Measurements from ENCODE around the gene ARHGAP40.

Gene ARHGAP40

DNA sequence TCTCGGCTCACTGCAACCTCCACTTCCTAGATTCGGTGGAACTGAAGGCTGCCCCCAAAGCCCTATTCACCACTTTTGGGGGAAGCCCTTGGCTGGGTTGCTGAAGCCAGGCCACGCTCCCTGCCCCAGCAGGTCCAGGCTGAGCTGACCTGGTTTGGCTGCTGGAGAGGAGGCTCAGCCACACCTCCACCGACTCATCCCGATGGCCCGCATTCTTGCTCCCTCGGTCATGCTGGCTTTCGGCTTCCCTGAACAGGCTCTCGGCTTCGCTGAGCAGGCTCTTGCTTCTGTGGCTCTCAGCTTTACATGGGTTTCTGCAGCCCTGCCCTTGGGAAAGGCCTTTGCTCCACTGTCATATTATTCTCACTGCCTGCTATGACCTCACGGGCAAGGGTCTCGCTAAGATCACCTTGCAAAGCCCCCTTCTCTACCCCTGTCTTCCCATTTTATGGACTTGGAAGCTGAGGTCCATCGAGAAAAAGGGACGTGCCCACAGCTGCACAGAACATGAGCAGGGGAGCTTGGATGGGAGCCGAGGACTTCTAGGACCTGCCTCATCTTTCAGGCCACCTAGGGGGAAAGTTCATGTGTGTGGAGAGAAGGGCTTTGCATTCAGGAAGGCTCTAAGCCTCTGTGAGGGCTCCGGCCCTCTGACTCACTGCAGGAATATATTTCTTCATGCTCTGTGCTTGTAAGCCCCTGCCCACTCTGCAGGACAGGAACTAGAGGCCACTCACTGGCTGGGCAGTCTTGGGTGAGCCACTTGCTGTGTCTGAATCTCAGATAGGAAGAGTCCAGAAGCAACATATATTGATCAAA lies 15.6 kb downstream of the ARHGAP40 start:
- no peak for DNase-seq (ENCODE audit: low spot score)

DNA sequence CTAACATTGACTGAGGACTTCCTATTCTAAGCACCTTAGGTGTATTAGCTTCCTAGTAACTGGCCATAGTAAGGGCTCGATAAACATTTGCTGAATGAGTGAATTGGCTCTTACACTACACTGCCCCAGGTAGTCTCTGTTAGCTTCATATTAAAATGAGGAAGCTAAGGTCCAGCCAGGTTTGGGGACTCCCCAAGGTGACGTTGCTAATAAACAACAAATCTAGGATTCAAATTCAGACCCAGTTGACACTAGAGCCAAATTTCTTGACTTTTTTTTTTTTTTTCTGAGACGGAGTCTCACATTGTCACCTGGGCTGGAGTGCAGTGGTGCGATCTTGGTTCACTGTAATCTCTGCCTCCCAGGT lies 16.2 kb downstream of the ARHGAP40 start:
- DNase-seq (ENCODE audit: low spot score): no peak

DNA sequence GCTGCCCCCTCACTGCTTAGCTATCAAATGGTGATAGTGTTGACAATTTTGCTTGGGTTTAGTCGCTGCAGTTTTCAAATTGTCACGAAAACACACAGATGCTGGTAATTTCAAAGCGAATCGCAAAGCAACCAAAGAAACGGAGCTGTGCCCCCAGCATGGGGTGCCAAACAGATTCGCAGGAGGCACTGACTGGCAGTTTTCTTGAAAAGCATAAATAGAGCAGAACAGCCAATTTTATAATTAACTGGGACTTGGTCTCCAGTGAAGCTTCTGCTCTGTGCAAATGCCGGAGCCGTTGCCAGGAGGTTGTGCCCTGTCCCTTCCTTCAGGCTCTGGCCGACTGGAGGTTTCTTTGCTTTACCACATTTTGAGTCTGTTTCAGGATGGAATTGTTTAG lies 18.8 kb downstream of the ARHGAP40 start:
- no peak for DNase-seq (ENCODE audit: low spot score)

DNA sequence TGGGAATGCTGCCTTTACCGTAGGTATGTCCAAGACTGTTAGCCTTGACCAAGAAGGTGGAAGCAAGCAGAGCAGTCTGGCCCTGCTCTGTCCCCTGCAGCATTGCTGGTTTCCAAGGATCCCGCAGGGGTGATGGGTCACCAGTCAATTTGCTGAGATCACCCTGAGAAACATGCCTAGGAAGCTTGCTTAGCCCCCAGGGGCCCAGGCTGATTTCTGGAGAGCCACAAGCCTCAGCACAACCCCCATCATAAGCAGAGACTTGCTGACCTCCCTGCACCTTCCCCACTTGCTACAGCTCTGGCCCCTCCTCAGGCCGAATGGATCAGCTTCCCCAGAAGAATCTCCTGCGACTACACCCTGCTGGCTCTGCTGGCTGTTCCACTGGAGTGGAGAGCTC lies 21.5 kb downstream of the ARHGAP40 start:
- DNase-seq (ENCODE audit: low spot score): no peak

DNA sequence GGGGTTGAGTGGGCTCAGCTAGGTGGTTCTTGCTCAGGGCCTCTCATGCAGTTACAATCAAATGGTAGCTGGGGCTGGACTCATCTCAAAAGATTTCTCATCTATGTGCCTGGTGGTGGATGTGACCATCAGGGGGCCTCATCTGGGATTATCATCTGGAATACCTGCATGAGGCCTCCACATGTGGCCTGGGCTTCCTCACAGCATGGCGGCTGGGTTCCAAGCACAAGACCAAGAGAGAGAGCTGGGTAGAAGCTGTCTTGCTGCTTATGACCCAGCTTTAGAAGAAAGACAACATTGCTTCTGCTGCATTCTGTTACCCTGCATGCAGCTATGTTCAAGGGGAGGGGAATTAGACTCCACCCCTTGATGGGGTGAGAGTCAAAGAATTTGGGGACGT lies 22.5 kb downstream of the ARHGAP40 start:
- no peak for DNase-seq (ENCODE audit: low spot score)

DNA sequence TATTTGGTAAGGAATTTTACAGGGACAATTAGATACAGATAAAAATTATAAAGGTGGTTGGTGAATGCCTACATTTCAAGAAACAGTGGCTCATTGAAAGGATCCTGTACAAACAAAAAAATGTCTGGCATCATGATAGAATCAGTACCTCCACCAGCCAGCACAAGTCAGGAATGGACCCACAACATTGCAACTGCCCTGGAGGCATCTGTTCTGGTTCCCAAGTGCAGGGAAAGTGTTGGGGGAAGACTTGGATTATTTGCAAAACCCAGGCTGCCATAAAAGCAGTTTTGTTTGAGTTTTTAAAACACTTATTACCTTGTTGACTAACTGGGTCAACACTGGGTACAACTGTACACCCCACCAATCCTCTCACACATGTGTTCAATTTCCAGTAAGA lies 24.3 kb downstream of the ARHGAP40 start:
- no peak for DNase-seq (ENCODE audit: low spot score)

DNA sequence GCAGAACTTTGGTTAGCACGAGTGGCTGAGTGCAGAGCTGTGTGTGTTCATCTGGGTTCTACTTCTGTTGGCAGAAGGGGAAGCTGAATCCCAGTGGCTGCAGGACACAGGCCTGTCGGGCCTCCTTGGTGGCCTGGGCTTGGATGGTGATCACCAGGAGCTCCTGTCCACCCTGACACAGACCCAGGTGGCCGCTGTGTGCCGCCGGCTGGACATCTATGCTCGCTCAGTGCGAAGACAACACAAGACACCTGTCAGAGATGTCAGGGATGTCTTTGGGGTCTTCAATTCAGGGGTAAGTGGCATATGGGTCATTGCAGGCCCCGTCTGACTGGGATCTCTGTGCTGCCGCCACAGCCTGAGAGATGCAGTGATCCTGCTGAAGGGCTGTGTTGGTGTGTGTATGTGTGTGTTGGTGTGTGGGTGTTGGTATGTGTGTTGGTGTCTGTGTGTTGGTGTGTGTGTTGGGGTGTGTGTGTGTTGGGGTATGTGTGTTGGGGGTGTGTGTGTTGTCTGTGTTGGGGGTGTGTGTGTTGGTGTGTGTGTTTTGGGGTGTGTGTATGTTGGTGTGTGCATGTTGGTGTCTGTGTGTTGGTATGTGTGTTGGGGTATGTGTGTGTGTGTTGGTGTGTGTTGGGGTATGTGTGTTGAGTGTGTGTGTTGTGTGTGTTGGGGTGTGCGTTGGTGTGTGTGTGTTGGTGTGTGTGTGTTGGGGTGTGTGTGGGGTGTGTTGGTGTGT lies 25.5 kb downstream of the ARHGAP40 start:
- no peak for DNase-seq (ENCODE audit: low spot score)

DNA sequence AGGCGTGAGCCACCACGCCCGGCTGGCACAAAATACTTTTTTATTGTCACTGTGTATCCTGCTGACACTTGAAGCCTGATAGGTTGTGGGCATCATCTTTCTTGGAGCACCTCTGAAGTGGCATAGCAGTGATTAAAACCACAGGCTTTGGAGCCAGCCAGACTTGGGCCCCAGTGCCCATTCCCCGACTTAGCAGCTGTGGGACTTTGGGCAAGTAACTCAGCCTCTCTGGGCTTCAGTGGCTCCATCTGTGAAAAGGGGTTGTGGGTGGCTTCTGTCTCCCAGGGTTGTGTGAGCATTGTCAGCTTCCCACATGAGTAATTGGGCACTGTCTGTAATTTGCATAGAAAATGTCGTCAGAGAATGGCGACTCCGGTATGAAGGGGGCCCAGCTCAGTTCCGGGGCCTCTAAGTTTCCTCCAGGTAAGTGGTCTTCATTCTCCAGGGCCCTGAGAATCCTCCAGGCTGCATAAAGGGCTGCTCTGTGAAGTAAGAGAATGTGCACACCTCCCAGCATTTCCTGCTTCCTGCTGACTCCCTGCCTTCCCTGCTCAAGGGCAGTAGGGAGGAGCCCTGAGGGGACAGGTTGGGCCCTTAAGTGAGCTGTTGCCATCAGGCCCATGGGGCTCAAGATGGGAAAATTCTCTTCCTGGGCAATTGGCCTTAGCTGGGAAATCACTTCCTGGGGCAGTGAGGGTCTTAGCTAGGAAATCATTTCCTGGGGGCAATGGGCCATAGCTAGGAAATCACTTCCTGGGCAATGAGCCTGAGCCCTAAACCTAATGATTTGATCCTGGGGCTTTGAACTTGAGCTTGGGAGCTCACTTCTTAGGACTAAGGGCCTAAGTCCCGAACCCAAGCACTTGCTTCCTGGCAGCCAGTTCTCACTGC lies 27.2 kb downstream of the ARHGAP40 start:
- no peak for DNase-seq (ENCODE audit: low spot score)

DNA sequence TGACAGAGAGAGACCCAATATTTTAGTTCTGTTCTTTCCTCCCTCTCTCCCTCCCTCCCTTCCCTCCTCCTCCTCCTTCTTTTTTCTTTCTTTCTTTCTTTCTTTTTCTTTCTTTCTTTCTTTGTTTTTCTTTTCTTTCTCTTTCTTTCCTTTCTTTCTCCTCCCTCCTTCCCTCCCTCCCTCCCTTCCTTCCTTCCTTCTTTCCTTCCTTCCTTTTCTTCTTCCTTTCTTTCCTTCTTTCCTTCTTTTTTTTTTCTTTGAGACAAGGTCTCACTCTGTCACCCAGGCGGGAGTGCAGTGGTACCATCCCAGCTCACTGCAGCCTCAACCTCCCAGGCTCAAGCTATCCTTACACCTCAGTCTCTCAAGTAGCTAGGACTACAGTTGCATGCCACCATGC lies 28.4 kb downstream of the ARHGAP40 start:
- no peak for DNase-seq (ENCODE audit: low spot score)

DNA sequence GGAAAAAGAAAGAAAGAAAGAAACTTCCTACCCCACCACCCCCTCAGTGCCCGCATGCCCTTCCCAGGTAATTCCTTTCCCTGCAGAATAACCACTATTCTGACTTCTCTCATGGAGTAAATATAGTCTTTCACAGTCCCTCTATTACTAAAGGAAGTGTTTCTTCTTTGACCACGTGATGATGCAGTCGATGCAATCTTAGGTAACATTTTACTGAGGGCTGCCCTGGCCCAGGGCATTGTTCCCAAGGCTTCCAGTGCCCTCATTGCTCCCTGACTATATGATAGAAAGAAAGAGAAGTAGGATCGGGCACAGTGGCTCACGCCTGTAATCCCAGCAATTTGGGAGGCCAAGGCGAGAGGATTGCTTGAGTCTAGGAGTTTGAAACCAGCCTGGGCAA lies 29.1 kb downstream of the ARHGAP40 start:
- no peak for DNase-seq (ENCODE audit: low spot score)

DNA sequence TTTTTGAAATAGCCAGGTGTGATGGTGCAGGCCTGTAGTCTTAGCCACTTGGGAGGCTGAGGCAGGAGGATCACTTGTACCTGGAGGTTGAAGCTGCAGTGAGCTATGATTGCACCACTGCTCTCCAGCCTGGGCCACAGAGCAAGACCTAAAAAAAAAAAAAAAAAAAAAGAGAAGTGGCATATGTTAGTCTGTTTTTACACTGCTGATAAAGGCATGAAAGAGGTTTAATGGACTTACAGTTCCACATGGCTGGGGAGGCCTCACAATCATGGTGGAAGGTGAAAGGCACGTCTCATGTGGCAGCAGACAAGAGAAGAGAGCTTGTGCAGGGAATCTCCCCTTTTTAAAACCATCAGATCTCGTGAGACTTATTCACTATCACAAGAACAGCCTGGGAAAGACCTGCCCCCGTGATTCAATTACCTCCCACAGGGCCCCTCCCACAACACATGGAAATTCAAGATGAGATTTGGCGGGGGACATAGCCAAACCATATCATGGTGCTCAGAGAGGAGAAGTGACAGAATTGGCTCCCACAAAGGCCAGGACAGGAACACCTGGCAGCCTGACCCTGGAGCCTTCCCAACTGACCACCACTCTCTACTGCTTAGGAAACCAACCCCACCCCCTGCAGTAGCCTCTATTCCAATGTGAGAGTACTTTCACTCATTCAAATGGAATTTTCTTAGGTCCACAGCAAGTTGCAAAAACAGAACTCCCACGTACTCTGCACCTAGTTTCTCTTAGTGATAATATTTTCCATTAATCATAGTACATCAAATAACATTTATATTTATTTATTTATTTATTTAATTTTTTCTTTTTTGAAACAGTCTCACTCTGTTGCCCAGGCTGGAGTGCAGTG lies 29.8 kb downstream of the ARHGAP40 start:
- DNase-seq (ENCODE audit: low spot score): no peak

DNA sequence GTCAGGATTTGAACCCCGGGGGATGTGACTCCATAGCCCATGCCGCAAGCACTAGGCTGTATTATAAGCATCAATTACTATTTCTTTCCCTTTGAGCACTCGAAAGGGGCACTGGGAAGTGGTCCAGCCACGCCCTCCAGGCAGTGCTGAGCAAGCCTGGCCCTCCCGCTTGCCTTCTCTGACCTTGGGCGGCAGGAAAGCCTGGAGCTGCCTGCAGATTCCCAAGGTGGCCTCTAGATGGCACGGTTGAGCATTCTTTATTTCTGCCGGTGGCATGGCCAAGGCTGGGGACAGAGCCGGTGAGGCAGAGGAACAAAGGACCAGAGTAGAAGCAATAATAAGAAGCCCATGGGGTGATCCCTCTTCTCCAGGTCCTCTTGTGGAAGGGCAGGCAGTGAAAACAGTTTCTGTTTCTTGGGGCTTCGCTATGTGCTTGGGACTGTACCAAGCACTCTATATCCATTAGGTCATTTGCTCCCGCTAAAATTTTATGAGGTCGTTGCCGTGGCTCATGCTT lies 32.0 kb downstream of the ARHGAP40 start:
- peak; percentile 77 for DNase-seq (ENCODE audit: low spot score)

DNA sequence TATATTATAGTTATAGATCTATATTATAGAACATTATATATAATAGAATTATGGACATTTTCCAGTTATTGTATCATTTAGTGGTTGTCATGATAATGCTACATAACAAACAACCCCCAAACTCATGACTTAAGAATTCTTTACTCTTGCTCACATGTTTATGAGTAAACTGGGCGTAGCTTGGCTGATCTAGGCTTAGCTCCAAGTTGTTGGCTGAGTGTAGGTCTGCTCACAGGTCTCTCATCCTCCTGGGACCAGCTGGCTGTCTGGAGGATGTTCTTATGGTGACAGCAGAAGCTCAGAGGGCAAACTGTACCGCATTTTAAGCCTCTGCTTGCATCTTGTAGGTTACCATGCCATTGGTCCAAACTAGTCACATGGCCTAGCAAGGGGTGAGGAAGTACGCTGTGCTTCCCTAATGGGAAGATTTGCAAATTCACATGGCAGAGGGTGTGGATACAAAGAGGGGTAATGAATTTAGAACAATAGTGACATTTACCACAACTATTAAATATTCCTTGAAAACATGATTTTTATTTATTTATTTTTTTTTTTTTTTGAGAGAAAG lies 34.2 kb downstream of the ARHGAP40 start:
- no peak for DNase-seq (ENCODE audit: low spot score)

DNA sequence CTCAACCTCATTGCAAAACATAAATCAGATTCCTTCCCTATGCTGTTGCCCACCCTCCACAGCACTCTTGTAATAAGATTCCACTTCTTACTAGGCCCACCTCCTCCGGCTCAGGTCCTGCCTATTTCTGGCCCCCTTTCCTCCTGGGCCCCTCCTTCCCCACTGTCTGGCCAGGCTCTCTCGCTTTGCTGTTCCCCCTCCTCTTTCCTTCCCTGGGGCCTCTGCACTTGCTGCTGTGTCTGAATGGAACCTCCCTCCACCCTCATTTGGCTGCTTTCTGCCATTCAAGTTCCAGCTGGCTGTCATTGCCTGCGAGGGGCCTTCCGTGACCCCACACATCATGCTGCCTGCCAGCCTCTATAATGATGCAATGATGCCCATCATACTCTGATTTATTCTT lies 38.9 kb downstream of the ARHGAP40 start:
- DNase-seq (ENCODE audit: low spot score): no peak

DNA sequence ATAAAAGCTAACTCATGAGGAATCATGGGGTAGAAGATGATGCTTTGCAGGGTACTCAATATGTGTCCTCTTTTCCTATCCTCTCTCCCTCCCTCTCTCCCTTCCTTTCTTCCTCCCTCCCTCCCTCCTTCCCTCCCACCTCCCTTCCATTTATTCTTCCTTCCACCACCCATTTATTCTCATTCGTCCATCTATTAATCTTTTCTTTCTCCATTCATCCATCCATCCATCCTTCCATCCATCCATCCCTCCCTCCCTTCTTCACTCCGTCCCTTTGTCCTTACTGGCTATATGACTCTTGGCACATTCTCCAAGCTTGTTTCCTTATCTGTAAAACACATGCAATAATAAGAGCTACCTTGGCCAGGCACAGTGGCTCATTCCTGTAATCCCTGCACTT lies 40.9 kb downstream of the ARHGAP40 start:
- DNase-seq (ENCODE audit: low spot score): no peak

DNA sequence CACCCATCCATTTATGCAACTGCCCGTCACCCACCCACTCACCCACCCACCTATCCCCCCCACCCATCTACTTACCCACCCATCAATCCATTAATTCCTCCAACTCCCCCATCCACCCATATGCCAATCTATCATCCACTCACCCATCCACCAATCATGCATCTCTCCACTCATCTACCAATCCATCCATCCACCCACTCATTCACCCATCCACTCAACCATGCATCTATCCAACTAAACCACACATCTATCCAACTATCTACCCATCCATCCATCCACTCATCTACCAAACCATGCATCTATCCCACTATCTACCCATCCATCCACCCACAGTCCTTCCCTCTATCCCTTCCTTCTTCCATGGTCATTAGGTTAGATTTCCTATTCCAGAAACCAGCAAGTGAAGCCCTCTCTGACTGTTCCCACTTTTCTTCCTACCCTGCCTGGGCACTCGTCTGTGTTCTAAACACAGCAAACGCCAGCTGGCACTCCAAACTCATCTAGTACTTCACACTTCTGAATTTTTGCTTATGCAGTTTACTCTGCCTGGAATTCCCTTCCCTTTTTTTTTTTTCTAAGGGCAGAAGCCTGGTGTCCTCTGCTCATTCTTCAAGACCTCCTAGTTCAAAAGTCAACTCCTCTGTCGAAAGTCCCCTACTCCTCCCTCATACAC lies 43.1 kb downstream of the ARHGAP40 start:
- DNase-seq (ENCODE audit: low spot score): no peak

DNA sequence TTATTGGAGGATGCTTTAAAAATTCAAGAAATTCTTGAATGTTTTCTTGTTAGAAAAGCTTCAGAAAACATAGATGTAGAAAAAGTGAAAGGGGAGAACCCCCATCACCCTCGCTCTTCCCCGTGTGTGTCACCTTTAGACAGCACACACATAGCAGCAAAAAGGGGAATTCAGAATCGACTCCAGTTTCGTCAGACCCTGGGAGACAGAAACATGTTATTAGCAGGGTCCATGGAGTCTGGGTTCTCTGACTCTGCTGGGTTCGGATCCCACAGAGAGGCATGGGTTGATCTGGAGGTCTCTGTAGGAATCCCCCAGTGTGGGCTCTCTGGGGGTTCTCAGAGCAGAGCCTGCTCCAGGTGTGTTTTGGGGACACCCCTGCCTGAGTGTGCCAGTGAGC lies 43.7 kb downstream of the ARHGAP40 start:
- DNase-seq (ENCODE audit: low spot score): no peak

DNA sequence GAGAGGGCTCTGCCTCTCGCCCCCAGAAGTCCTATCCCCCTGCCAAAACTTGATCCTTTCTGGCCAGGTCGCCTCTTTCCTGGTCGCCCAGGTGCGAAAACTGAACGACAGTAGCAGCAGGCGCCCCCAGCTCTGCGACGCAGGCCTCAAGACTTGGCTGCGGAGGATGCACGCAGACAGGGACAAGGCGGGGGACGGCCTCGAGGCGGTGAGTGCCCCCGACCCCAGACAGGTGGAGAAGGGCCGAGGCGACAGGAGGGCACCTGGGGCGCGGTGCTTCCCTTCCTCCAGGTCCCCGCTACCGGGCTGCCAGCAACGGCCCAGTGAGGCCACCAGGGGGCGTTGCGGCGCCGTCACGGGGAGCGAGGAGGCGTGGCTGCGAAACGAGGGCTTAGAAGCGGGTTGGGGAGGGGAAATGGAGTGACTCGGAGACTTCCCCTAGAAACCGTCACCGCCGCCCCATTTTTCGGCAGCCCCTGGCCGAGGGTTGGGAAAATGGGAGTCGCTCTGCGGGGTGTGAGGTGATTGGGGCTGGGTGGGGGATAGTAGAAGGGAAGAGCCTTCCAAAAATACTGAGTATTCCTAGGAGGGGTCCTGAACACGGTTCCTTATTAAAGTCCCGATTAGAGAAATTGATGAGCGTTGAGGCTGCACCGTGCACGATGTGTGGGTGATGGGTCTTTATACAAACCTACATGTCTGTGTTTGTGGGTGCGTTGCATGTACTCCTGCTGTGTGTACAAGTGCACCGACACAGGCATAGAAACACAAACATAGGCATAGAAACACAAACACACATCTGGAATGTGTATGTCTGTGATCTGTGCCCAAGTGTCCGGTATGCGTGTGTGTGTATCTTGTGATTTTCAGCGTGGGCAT lies 44.6 kb downstream of the ARHGAP40 start:
- DNase-seq (ENCODE audit: low spot score): peak; percentile 84

DNA sequence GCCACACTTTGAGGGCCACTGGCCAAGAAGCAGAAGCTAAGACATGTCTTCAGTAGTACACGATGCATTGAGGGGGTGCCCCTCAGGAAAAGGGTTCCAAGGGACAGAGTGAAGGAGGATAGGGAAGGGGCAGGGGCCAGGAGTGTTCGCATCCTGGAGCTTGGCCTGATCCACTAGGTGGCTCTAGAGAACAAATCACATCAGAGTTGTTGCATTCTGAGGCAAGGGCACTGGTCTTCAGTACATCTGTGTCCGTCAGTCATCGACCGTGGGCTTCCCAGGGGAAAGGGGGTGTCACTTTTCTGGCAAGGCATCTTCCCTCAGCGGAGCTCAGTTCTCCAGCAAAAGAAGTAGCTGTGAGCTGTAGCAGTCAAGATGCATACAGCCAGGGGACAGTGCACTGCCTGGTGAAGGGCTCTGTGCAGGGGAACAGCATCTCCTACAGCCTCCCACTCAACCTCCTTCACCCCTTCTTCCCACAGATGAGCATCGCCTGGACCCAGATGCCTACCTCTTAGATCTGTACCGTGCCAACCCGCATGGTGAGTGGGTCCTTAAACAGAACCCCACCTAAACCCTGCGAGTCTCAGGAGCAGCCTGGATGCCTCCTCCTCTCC lies 47.8 kb downstream of the ARHGAP40 start:
- DNase-seq (ENCODE audit: low spot score): no peak

All from COLO829 (cell line).